Measurements from ENCODE around the gene SLC34A3.

SLC34A3 gene

GRCh38 chr9:137230705-137231371 lies at the start of gene SLC34A3:
Gene SLC34A3, plus strand, starts transcription at chr9:137230901. Its CDS starts 802 bp downstream, at chr9:137231703.
- no peak within 1 kb of the TSS for H3K4me3 ChIP-seq (replicated peaks; ENCODE audit: low read depth, low read length)
- TF ChIP-seq CTCF (IDR thresholded peaks at IDR 0.05; ENCODE audit: low read length, missing control alignments): no peak
- DNase-seq (ENCODE audit: low read depth): no peak

DNA sequence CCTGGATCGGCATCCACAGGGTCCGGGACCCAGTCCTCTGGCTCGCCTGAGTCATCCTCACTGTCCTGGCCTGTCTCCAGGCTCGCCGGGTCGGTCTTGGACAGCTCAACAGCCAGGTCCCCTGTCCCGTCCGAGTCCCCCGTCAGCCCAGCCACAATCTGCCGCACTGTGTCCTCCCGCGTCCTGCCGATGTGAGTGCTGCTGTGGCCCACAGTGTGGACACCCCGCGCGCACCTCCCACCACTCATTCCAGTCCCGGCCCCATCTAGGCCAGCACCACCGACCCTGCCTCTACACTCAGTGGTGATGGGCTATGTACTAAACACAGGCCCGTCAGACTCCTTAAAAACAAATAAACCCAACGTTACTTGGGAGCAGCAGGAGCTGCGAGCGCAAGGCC lies 49.0 kb upstream of the SLC34A3 start:
- DNase-seq (ENCODE audit: low read depth): no peak
- TF ChIP-seq CTCF (IDR thresholded peaks at IDR 0.05; ENCODE audit: low read length, missing control alignments): no peak
- H3K4me3 ChIP-seq (replicated peaks; ENCODE audit: low read depth, low read length): no peak overlapping the region

DNA sequence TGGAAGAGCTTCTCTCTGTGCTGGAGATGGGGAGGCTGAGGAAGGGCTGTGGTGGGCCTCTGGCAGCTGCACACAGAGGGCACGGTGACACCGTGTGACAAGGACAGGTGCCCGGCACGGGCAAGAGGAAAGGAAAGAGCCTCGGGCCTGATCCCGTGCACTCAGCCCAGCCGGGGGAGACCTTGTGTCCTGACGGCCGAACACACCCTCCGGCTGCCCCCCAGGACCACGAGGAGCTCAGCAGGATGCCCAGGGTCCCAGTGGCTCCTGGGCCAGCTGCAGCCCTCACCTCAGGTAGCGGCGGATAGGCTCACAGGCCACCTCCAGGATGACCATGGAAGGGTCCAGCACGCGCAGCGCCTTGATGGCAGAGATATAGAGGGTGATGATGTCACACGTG lies 47.9 kb upstream of the SLC34A3 start:
- no peak for DNase-seq (ENCODE audit: low read depth)
- no peak overlapping the region for H3K4me3 ChIP-seq (replicated peaks; ENCODE audit: low read depth, low read length)
- no peak for TF ChIP-seq CTCF (IDR thresholded peaks at IDR 0.05; ENCODE audit: low read length, missing control alignments)

GRCh38 chr9:137183980-137184595 lies 46.6 kb upstream of the SLC34A3 start:
- no peak for TF ChIP-seq CTCF (IDR thresholded peaks at IDR 0.05; ENCODE audit: low read length, missing control alignments)
- DNase-seq (ENCODE audit: low read depth): no peak

GRCh38 chr9:137184881-137185660 lies 45.6 kb upstream of the SLC34A3 start:
- no peak for TF ChIP-seq CTCF (IDR thresholded peaks at IDR 0.05; ENCODE audit: low read length, missing control alignments)
- H3K4me3 ChIP-seq (replicated peaks; ENCODE audit: low read depth, low read length): no peak overlapping the region
- DNase-seq (ENCODE audit: low read depth): no peak

More at GRCh38 chr9:137183980-137184595, 46.6 kb upstream of the SLC34A3 start:
- H3K4me3 ChIP-seq (replicated peaks; ENCODE audit: low read depth, low read length): no peak overlapping the region

- DNase-seq (ENCODE audit: low read depth): no peak
- no peak for TF ChIP-seq CTCF (IDR thresholded peaks at IDR 0.05; ENCODE audit: low read length, missing control alignments)
- no peak overlapping the region for H3K4me3 ChIP-seq (replicated peaks; ENCODE audit: low read depth, low read length)
Observed at GRCh38 chr9:137185921-137186320, 44.8 kb upstream of the SLC34A3 start.

Measured in fibroblast of pulmonary artery (primary cell).